IPS-NIHi11 (cell line): ENCODE measurements around the gene CHN2.
A peak's percentile ranks its signal among the peaks of the same experiment; 100 is the strongest.

Experiments
- DNase-seq: peaks from one replicate; pipeline ENCODE4 v3.0.0; 2012; ENCODE audit warnings: mixed read lengths, low spot score

CHN2 gene

GRCh38 chr7:29285444-29285793 lies 90.8 kb downstream of the CHN2 start:
- no peak for DNase-seq

GRCh38 chr7:29285861-29286260 lies 91.3 kb downstream of the CHN2 start:
- DNase-seq = no peak

DNA sequence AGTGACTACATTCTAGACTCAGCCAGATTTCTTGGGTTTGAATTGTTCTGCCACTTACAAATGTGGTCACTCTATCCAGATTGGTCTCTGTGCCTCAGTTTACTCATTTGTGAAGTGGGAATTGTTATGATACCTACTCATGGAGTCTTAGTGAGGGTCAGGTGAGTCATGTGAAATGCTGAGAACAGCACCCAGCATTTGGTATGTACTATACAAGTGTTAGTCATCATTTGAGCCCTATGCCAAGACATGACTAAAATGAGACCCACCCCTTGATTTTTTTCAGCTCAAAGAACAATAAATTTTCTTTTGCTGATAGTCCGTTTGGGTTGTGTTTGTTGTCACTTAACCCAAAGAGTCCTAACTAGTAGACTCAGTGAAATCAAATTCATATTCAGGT lies 92.8 kb downstream of the CHN2 start:
- no peak for DNase-seq

DNA sequence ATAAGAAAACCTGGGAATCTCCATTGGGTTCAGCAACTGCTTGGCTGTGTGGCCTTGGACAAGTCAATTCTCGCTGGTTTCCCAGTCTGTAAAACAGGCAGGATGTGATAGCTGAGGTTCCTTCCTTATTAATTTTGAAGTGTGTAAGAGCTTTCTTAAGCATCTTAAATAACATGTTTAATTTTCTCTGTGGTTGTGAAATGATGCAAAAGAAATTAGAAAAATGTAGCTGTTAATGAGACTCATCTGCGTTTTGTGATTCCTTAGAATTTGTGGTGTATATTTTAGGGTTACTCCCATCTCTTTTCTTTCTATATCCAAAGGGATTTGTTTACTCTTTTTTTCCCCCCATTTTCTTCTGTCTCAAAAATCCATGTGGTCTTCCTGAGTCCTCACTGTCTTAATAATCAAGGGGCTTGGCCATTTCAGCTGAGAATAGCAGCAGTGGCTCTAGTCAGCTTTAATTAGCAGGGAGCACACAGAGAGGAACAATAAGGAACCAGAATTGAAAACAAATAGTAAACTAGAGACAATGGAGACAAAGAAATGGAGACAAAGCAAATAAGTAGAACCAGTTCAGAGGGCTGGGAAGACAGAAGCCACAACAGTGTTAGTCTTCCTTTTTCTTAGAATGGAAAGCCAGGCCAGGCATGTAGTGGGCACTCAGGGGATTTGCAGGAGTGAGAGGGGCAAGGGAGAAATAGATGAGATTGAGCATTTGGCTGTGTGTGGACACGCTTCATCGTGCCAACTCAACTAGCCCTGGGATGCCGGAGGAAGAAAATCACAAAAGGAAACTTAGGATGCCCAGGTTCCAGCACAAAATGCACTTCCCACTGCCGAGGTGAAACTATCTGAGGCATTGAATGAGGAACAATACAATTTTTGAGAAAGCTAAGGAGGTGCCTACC lies 93.9 kb downstream of the CHN2 start:
- no peak for DNase-seq

DNA sequence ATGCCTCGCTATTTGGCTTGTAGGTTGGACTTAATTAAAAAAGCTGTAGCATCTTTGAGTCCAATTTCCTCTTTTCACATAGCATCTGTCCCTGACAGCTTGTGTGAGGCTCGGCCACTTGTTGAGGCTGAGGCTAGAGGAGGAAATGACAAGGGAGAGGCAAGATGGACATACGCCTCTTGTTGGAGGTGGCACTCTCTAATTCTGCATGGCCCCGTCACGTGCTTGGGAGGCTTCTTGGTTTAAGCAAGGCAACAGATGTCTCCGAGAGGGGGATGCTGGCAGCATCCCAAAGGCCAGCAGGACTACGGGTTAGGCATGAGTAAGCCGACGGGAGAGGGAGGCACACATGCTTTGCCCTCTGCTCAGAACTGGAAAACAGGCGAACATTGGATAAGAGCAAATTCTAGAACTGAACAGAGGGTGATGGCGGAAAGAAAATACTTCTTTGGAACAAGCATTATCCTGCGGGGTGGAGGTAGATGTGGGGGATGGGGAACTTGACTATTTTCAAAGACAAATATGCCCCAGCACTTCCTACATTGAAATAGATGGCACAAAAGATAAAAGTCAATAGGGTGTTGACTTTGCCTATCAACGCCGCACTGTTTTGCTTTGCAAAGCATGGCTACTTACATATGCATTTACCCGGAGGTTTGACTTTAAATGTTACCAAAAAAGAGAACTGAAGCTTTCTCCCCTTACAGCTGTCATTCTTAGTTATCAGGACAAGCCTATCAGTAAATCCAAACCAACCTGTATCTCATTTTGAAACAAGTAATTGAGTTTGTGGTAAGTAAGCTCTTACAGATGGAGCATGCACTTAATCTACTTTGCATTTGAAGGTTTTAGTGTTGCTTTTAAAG lies 94.8 kb downstream of the CHN2 start:
- no peak for DNase-seq

DNA sequence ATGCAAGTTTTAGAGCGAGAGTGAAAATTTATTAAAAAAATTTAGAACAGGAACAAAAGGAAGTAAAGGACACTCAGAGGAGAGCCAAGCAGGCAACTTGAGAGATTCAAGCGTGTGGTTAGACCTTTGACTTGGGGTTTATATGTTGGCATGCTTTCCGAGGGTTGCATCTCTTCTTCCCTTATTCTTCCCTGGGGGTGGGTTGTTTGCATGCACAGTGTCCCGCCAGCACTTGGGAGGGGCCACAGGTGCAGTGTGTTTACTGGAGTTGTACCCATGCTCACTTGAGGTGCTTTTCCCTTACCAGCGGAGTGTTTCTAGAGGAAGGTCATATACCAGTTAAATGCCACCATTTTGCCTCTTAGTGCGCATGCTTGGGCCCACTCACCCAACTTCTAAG lies 96.3 kb downstream of the CHN2 start:
- DNase-seq = no peak

DNA sequence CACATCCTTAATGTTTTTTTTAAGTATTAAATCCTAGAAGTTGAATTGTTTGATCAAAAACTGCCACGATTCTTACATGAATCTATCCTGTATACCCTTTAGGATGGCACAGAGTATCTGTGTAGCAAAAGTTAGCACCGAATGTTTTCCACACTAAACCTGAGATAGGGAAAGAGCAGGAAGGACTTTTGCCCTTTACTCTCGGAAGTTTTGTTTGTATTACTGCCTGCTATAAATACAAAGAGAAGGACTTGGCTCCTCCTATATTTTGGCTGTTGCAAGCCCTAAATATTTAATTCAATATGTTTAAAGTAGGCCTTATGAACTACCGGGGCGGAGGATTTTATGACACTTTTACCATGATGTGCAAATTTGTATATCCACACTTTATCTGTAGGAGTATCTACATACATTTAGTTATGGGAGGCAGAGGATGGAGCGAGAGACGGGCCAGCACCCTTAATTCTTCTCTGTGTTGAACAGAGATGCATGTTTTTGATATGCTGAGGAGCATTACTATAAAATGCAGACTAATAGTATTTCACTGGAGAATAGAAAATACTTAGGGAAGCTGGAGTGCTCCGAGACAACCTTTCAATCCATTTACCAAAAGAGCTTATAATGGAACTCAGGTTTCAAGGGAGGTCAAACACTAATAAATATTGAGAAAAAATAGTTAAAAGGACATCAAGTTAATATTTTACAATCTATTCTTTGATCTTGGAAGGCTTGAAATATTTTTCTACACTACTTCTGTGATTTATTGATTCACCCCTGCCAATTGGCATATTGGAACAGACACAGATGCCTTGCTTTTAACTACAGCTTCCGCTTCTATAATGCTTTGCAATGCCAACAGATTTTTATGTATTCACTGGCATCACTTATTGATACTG lies 97.4 kb downstream of the CHN2 start:
- no peak for DNase-seq

DNA sequence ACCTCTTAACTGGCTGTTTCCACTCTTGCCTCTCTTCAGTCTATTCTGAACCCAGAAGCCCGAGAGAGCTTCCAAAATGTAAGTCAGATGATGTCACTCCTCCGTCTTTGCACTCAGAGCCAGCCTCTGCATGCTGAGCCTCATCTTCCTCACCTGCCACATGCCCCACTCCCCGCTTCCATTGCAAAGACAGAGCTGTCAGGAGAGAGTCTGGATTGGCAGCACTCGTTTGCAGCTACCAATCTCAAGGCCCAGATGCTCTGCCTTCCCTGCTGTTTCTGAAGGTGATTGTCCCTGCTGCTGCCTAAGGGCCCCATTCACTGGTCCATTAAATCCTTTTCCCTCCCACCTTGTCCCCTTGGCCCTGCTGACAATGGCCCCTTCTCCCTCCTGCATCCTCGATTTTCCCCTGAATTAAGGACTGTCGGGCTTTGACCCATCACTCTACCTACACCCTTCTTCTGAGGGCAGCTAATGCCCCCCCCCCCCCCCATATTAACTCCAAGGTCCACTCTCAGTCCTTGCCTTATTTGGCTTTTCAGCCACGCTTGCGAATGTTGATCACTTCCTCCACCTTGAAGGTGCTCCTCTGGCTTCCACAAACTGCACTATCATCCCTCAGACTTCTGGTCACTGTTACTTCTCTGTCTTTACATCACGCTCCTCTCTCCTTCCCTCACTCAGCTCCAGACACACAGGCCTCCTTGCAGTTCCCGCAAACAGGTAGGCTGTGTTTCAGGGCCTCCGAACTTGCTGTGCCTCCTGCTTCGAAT lies 98.5 kb downstream of the CHN2 start:
- DNase-seq = no peak

GRCh38 chr7:29296421-29296820 lies 101.8 kb downstream of the CHN2 start:
- no peak for DNase-seq

DNA sequence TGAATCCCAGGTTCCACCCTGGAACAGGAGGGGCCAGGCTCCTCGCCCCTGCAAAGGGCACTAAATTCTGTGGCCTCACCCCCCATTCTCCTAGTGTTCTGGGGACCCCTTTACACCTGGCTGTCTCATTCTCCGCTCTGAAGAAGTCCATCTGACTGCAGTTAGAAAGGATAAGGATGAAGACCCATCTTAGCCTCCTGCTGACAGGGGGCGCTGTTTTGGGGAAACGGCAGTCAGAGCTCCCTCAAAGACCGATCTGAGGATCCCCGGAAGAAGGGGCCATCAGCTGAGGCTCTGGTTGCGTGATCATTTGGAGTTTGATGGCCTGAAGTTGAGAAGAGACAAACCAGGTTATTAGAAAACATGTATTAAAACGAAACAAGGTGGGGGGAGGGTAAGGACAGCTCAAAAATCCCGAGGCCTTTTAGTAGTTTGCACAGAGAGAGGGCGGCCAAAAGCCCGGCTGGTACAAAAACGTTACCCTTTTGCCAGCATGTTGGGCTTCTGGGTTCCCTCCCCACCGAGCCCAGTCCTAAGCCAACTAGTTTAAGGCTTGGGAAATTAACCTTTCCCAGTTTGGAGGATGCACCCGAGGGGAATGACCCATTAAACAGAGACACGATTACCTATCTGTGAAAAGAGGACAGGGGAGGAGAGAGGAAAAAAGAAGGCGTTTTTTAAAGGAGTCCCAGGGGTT lies 102.8 kb downstream of the CHN2 start:
- DNase-seq = peak; percentile 36

DNA sequence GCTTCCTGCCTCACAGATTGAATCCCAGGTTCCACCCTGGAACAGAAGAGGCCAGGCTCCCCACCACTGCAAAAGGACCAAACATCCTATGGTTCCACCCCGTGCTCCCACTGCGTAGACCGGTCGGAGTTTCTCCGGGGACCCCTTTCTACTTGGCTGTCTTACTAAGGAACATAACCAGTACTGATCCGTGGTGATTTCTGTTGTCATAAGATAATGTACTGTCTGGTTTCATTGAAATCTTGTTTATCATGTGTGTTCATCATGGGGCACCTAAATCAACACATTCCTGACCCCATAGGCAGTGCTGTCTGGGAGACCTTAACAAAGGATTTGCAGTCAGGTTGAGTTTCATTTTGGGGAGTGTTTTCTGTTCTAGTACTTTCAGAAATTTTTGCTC lies 104.5 kb downstream of the CHN2 start:
- DNase-seq = no peak

GRCh38 chr7:29300026-29300480 lies 105.5 kb downstream of the CHN2 start:
- no peak for DNase-seq

DNA sequence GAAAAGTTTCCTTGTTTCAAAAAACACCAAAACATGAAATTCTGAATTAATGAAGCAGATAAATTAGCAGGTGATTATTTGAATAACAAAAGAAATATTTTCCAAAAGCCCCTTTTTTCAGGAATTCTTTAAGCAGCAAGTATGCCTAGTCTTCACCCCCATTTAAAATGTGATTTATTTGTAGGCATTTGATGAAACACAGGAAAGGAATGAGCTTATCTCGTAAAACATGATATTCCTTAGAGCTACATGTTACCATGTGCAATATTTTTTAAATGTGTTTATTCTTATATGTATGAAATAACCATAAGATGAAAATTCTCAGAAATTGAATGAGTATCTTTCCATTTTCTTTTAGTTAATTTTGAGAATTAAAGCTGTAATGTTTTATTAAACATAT lies 106.1 kb downstream of the CHN2 start:
- no peak for DNase-seq

GRCh38 chr7:29302666-29303395 lies 108.3 kb downstream of the CHN2 start:
- DNase-seq = no peak

DNA sequence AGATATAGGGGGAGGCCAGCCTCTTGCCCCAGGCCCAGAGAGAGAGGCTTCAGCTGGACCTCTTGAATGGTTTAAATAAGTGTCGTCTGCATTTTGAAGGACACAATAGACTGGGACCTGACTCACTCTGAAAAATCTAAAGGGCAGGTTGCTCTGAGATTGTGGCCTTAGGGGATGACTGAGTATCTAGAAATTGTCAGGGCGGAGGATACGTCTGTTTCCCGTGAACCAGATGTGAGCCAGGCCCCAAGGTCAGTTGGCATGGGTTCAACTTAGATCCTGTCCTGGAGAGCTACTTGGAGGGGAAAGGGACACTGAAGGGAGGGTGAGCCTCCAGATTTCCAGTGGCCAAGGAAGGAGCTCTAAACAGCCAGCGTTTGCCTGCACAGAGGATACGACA lies 110.2 kb downstream of the CHN2 start:
- DNase-seq = no peak

- DNase-seq = no peak
Observed at GRCh38 chr7:29306319-29306991, 111.9 kb downstream of the CHN2 start.

DNA sequence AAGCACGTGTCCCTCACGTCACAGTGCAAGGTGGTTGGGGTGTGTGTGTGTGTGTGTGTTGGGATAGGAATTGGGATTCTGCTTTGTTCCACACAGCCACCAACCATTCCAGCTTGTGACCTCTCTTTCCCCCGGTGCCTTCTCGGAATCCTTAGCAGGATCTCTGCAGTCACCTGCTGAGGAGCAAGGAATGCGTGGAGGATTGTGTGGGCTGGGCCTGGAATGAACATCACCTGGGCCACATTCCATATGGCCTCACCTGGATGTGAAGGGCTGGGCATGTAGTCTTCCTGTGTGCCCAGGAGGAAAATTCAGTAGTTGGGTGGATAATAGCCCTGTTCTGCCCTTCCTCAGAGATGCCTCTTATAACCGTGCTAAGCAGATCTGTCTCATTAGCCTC lies 113.8 kb downstream of the CHN2 start:
- DNase-seq = no peak

- DNase-seq = no peak
Observed at GRCh38 chr7:29309041-29309854, 114.7 kb downstream of the CHN2 start.

GRCh38 chr7:29310625-29311024 lies 116.0 kb downstream of the CHN2 start:
- DNase-seq = no peak
